ENCODE measurements around the gene COL4A5.

Gene COL4A5

DNA sequence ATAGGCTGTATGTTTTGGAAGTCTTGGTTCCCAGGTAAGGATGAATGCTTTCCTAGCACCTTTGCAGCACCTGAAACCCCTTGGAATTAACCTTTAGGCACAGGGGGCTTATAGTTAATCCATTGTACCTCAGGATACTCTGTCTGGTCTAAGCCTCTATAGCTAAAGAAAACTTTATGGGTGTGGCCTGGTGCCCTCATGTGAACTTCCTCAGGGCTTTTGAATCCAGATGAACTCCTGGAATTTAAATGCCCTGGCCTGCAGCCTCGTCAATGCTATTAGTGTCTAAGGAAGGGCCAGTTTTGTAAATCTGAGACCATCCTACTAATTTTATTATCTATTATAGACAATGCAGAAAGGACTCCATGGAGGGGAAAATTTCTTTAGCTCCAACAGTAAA is 262.9 kb downstream of the COL4A5 start:
- no peak overlapping the region for H3K4me3 ChIP-seq (ENCODE audit: insufficient read depth, low read length, poor library complexity, severe bottlenecking)
- no peak overlapping the region for H3K27ac ChIP-seq (ENCODE audit: low read depth, low read length)
- no peaks in the 10 kb centered on the region for H4K20me1 ChIP-seq (ENCODE audit: low read depth, low read length)
- no peaks in the 10 kb centered on the region for H3K79me2 ChIP-seq (ENCODE audit: insufficient read depth, low read length)
- H2AFZ ChIP-seq (ENCODE audit: low read depth, low read length, severe bottlenecking), result no peak overlapping the region
- H3K9me2 ChIP-seq (replicated peaks; ENCODE audit: insufficient read depth, low read length), result no peaks in the 10 kb centered on the region
- no peak overlapping the region for H3K9ac ChIP-seq (ENCODE audit: low read length)
- H3K36me3 ChIP-seq (ENCODE audit: low read length), result no peaks in the 10 kb centered on the region
- no peaks in the 10 kb centered on the region for H3F3A ChIP-seq (ENCODE audit: insufficient read depth)
- H3K27me3 ChIP-seq (ENCODE audit: low read length), result no peaks in the 10 kb centered on the region
- H3K4me2 ChIP-seq (ENCODE audit: low read depth, low read length, poor library complexity, severe bottlenecking), result no peak overlapping the region
- TF ChIP-seq, protein P1, sequence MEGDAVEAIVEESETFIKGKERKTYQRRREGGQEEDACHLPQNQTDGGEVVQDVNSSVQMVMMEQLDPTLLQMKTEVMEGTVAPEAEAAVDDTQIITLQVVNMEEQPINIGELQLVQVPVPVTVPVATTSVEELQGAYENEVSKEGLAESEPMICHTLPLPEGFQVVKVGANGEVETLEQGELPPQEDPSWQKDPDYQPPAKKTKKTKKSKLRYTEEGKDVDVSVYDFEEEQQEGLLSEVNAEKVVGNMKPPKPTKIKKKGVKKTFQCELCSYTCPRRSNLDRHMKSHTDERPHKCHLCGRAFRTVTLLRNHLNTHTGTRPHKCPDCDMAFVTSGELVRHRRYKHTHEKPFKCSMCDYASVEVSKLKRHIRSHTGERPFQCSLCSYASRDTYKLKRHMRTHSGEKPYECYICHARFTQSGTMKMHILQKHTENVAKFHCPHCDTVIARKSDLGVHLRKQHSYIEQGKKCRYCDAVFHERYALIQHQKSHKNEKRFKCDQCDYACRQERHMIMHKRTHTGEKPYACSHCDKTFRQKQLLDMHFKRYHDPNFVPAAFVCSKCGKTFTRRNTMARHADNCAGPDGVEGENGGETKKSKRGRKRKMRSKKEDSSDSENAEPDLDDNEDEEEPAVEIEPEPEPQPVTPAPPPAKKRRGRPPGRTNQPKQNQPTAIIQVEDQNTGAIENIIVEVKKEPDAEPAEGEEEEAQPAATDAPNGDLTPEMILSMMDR (IDR thresholded peaks at IDR 0.05; ENCODE audit: insufficient read depth, low read length, poor library complexity, severe bottlenecking), result no peak
- TF ChIP-seq EZH2phosphoT487 (conservative IDR thresholded peaks at IDR 0.05; ENCODE audit: low read length), result no peak
- H3K9me3 ChIP-seq (ENCODE audit: insufficient read depth, low read length), result no peaks in the 10 kb centered on the region

DNA sequence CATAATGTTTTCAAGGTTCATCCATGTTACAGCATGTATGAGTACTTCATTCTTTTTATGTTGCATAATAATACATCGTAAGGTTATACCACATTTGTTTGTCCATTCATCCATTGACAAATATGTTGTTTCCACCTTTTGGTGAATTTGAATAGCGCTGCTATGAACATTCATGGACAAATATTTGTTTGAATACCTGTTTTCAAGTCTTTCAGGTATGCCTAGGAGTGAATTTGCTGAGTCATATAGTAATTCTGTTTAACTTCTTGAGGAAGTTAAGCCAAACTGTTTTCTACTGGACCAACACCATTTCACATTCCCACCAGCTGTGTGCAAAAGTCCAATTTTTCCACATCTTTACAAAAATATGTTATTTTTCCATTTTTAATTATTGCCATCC is 265.2 kb downstream of the COL4A5 start:
- no peaks in the 10 kb centered on the region for H3K36me3 ChIP-seq (ENCODE audit: low read length)
- H3F3A ChIP-seq (ENCODE audit: insufficient read depth), result no peaks in the 10 kb centered on the region
- no peaks in the 10 kb centered on the region for H3K79me2 ChIP-seq (ENCODE audit: insufficient read depth, low read length)
- H2AFZ ChIP-seq (ENCODE audit: low read depth, low read length, severe bottlenecking), result no peak overlapping the region
- H3K9me2 ChIP-seq (replicated peaks; ENCODE audit: insufficient read depth, low read length), result no peaks in the 10 kb centered on the region
- no peak overlapping the region for H3K27ac ChIP-seq (ENCODE audit: low read depth, low read length)
- H4K20me1 ChIP-seq (ENCODE audit: low read depth, low read length), result no peaks in the 10 kb centered on the region
- H3K9me3 ChIP-seq (ENCODE audit: insufficient read depth, low read length), result no peaks in the 10 kb centered on the region
- TF ChIP-seq, protein P1 (IDR thresholded peaks at IDR 0.05; ENCODE audit: insufficient read depth, low read length, poor library complexity, severe bottlenecking), result no peak
- no peak for TF ChIP-seq EZH2phosphoT487 (conservative IDR thresholded peaks at IDR 0.05; ENCODE audit: low read length)
- no peak overlapping the region for H3K4me2 ChIP-seq (ENCODE audit: low read depth, low read length, poor library complexity, severe bottlenecking)
- H3K27me3 ChIP-seq (ENCODE audit: low read length), result no peaks in the 10 kb centered on the region
- no peak overlapping the region for H3K9ac ChIP-seq (ENCODE audit: low read length)
- no peak overlapping the region for H3K4me3 ChIP-seq (ENCODE audit: insufficient read depth, low read length, poor library complexity, severe bottlenecking)

DNA sequence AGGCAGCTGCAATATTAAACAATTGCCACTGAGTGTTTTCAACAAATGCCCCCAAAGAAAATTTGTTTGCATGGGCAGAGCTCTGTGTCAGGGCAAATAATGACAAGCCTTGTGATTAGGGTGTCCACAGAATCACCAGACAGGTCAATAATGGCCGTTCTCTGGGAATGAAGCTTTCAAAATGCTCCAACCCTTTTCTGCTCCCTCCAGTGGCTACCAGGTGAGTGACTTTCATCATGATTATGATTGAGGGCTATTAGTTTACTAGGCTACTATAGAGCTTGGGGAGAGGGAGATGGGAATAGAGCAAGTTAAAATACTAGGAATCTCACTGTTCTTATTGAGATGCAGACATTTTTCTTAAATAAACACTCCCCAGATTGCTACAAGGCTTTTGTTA is 273.2 kb downstream of the COL4A5 start:
- H3F3A ChIP-seq (ENCODE audit: insufficient read depth), result no peaks in the 10 kb centered on the region
- H3K9me3 ChIP-seq (ENCODE audit: insufficient read depth, low read length), result no peaks in the 10 kb centered on the region
- H3K9me2 ChIP-seq (replicated peaks; ENCODE audit: insufficient read depth, low read length), result no peaks in the 10 kb centered on the region
- H3K27ac ChIP-seq (ENCODE audit: low read depth, low read length), result no peak overlapping the region
- no peaks in the 10 kb centered on the region for H3K36me3 ChIP-seq (ENCODE audit: low read length)
- H4K20me1 ChIP-seq (ENCODE audit: low read depth, low read length), result no peaks in the 10 kb centered on the region
- no peak overlapping the region for H2AFZ ChIP-seq (ENCODE audit: low read depth, low read length, severe bottlenecking)
- no peak overlapping the region for H3K9ac ChIP-seq (ENCODE audit: low read length)
- no peak overlapping the region for H3K4me3 ChIP-seq (ENCODE audit: insufficient read depth, low read length, poor library complexity, severe bottlenecking)
- no peak overlapping the region for H3K4me2 ChIP-seq (ENCODE audit: low read depth, low read length, poor library complexity, severe bottlenecking)
- H3K27me3 ChIP-seq (ENCODE audit: low read length), result no peaks in the 10 kb centered on the region
- H3K79me2 ChIP-seq (ENCODE audit: insufficient read depth, low read length), result no peaks in the 10 kb centered on the region
- TF ChIP-seq EZH2phosphoT487 (conservative IDR thresholded peaks at IDR 0.05; ENCODE audit: low read length), result no peak
- TF ChIP-seq, protein P1 (IDR thresholded peaks at IDR 0.05; ENCODE audit: insufficient read depth, low read length, poor library complexity, severe bottlenecking), result no peak
